ENCODE data around the gene SDK1.
A peak's percentile ranks its signal among the peaks of the same experiment; 100 is the strongest.

SDK1 gene

GRCh38 chr7:4143511-4144171, 842.6 kb downstream of the SDK1 start:
- DNase-seq, result no peak

- no peak for DNase-seq
Observed at GRCh38 chr7:4144172-4144701, 843.2 kb downstream of the SDK1 start.

- DNase-seq, result peak; percentile 69
Observed at GRCh38 chr7:4144811-4145510, 843.9 kb downstream of the SDK1 start.

GRCh38 chr7:4145576-4145975, 844.5 kb downstream of the SDK1 start:
- no peak for DNase-seq

GRCh38 chr7:4147926-4148620, 847.0 kb downstream of the SDK1 start:
- DNase-seq, result no peak

GRCh38 chr7:4149236-4149635, 848.2 kb downstream of the SDK1 start:
- DNase-seq, result no peak

GRCh38 chr7:4149645-4150044, 848.6 kb downstream of the SDK1 start:
- no peak for DNase-seq

GRCh38 chr7:4150731-4151130, 849.7 kb downstream of the SDK1 start:
- no peak for DNase-seq

GRCh38 chr7:4151524-4151923, 850.5 kb downstream of the SDK1 start:
- no peak for DNase-seq

- no peak for DNase-seq
Observed at GRCh38 chr7:4151926-4152549, 851.0 kb downstream of the SDK1 start.

GRCh38 chr7:4154882-4155535, 854.0 kb downstream of the SDK1 start:
- DNase-seq, result no peak

- no peak for DNase-seq
Observed at GRCh38 chr7:4156190-4156589, 855.1 kb downstream of the SDK1 start.

- no peak for DNase-seq
Observed at GRCh38 chr7:4157651-4158050, 856.6 kb downstream of the SDK1 start.

GRCh38 chr7:4158441-4159153, 857.5 kb downstream of the SDK1 start:
- DNase-seq, result no peak

- no peak for DNase-seq
Observed at GRCh38 chr7:4159154-4159501, 858.1 kb downstream of the SDK1 start.

- DNase-seq, result no peak
Observed at GRCh38 chr7:4159761-4160554, 858.9 kb downstream of the SDK1 start.

- no peak for DNase-seq
Observed at GRCh38 chr7:4162884-4163564, 862.0 kb downstream of the SDK1 start.

- DNase-seq, result no peak
Observed at GRCh38 chr7:4163565-4164203, 862.6 kb downstream of the SDK1 start.

- DNase-seq, result no peak
Observed at GRCh38 chr7:4164556-4164955, 863.5 kb downstream of the SDK1 start.

GRCh38 chr7:4166340-4166739, 865.3 kb downstream of the SDK1 start:
- no peak for DNase-seq
